HG02678 (cell line): Measurements from ENCODE around the gene REG4.
"Not testable (repeated sequence)": the region's sequence is repeated elsewhere in the genome, so short reads cannot be mapped to it uniquely, and the experiment has no call there.

ENCODE experiments used
- ATAC-seq: cut with Tn5 transposase; IDR thresholded peaks from one replicate; pipeline ENCODE4 v1.9.1; 2021; ENCODE audit warnings: mild to moderate bottlenecking, moderate library complexity; ENCODE audit not compliant: unreplicated experiment

REG4 gene

DNA sequence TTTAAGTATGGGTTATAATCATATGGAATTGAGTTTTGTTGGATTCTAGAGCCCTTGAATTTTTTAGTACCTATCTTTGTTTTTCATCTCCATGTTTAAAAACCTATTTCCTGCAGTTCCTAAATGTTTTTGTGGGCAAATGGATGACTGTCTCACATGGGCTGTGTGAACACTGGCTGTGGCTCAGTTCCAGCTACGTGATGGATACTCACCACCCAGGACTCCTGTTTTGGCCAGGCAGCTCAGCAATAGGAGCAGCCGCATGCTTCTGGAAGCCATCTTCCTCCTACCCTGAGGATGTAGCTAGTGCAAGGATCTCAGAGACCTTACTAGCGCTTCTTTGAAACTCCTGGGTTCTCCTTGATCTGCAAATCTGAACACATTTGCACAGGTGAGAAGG lies 2.8 kb downstream of the REG4 start:
- ATAC-seq, result no peak

DNA sequence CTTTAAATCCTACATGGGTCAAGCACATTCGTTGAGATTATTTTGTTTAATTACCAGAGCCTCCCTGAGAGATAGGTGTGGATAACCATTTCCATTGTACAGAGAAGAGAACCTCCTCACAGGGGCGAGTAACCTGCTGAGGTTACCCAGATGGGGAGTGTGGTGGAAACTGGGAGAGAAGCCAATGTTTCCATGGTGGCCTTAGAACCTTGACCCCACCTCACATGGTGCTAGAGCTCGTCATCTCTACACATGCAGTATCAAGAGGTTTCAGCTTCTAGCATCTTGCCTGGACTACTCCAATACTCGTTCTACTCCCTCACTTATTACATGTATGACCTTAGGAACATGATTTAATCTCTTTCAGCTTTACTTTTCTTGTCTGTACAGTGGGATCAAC lies 4.8 kb downstream of the REG4 start:
- no peak for ATAC-seq

DNA sequence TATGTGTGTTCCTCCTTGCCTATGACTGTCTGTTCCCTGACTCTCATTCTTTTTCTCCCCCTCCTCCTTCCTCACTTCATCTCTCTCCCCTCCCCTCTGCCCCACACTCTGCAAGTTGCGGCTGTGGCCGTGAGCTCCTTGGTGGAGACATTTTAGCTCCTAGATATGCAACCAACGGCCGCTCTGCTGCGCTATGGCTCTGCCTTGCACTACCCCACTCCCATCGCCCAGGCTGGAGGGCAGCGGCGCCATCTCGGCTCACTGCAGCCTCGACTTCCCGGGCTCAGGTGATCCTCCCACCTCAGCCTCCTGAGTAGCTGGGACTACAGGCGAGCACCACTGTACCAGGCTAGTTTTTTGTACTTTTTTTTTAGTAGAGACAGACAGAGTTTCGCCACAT lies 5.5 kb downstream of the REG4 start:
- no peak for ATAC-seq

DNA sequence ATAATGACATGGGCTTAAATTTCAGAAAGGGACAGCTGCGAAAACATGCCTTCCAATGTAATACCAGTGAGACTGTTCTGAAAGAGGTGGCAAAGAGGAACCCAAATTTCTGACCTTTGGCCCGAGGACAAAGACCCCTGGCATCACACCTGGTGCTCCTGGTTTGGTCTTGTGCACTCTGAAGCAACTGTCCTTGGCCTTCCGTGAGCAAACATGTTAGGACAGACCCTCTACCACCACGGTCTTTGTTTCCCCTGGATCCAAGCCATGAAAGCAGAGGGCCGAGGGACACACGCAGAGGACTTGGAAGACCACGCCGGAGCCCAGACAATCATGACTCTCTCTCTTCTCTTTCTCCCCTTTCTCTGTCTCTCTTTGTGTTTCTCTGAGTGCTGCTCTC lies 6.0 kb downstream of the REG4 start:
- no peak for ATAC-seq

DNA sequence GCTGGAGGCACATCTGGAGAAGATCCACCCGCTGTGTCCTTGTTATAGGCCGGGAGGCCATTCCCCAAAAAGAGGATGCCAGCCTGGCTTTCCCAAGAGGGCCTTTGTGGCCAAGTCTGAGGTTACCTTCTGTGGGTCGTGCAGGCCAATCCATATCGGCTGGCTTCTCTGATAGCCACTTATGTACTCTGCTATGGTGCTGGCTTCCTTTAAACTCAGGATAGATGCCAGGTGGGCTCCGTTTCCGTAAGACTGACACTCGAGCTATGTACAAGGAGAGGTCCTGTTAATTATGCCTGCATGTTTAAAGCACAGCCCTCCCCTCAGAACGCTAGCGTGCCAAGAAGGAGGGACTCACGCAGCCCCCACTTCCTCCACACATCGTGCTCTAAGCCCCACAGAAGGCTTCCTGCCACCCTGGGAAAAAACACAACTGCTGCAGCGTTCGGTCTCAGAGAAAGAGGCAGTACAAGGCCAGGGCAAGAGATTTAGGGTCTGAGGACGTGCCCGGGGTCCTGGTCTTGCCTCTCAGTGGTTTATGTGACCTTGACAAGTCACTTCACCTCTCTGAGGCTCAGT lies 11.6 kb downstream of the REG4 start:
- ATAC-seq, result no peak

DNA sequence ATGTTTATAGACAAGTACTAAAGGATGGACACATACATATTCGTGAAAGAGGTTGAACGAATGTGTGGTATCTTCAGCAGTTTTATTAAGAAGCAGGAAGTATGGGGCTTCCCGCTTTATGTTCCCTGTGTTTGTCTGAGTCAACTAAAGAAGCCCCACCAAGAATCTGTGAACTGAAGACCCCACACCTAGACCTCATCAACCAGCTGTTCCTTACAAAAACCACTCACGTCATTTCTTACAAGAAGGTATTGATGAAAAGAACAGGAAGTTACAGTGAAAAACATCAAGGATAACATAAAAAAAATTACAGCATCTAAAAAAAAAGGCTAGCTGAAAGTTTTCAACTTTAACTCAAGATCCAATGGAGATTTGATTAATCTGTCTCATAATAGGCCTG lies 12.3 kb downstream of the REG4 start:
- ATAC-seq, result no peak

DNA sequence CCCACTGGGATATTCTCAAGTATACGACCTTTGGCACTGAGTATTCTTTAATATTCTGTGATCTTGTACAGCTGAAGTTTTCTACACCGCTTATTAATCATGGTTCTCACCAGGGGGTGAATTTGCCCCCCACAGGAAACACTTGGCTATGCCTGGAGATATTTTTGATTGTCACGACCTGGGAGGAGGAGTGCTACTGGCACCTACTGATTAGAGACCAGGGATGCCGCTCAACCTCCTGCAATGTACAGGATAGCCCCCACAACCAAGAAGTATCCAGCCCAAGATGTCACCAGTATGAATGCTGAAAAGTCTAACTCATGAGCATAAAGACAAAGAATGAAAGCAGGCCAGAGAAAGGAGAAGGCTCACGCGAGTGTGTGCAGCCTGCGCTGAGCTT lies 13.7 kb downstream of the REG4 start:
- no peak for ATAC-seq

DNA sequence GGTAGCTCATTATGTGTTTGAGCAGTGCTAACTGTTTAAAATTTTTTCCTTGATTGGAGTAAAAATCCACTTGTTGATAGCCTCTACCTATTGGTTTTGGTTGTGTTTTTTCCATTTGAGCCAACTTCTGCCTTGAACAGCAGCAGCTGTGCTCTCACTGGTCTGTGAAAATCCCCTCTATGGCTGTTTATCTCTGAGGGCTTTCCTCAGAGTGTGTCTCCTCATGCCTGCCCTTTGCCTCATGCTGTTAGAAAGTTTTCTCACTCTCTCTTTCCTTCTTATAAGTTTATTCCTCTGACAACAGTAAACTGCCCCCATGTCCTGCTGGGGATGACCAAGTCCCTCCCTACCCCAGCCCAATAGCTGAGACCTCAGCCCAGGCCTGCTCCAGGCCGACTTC lies 14.1 kb downstream of the REG4 start:
- ATAC-seq, result no peak

DNA sequence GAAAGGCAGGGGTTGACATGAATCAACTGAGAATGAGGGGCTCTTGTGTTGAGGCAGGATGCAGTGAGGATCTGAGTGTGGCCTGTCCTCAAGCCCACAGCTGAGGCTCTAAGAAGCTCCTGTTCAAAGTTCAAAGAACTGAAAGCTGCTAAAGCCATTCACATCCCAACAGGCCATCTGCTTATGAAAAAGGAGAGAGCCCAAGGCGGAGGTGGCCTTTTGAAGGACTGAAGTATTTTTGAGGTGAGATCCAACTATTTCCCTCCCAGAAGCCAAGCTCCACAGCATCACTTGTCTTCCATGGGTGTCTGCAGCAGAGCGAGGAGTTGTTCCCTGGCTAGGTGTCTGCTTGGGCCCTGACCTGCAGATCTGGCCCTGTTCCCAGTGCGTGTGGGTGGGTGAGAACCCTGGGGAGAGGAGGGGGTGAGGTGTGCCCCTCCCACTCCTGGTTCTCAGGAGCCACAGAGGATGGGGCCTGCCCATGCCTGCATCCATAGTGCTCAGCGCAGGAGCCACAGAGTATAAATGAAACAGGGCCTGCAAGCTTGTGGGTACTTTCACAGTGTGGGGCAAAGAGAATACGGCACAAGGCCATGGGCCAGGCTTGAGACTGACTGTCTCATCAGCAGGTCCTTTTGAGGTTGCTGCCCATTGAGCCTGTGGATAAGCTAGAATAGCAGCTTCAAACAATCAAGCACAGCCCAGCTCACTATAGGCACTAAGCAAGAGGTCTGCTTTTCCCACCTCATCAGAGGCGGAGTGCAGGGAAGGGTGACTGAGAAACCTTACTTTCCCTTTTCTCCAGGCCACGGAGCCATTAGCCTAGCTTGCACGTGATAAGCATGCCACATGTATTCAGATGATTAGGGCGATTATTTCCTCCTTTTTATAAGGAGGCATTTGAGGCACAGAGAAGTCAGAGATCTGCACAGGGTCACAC lies 15.7 kb downstream of the REG4 start:
- no peak for ATAC-seq

DNA sequence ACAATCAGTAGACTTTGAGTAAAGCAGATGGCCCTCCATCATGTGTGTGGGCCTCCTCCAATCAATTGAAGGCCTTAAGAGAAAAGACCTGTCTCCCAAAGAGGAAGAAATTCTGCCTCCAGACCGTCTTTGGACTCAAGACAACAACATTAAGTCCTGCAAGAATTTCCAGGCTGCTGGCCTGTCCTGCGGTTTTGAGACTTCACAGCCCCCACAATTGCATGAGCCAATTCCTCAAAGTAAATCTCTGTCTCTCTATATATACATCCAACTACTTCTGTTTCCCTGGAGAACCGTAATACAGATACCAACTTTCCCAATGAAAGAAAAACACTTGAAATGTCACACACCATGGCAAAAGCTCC lies 16.4 kb downstream of the REG4 start:
- ATAC-seq, result no peak

DNA sequence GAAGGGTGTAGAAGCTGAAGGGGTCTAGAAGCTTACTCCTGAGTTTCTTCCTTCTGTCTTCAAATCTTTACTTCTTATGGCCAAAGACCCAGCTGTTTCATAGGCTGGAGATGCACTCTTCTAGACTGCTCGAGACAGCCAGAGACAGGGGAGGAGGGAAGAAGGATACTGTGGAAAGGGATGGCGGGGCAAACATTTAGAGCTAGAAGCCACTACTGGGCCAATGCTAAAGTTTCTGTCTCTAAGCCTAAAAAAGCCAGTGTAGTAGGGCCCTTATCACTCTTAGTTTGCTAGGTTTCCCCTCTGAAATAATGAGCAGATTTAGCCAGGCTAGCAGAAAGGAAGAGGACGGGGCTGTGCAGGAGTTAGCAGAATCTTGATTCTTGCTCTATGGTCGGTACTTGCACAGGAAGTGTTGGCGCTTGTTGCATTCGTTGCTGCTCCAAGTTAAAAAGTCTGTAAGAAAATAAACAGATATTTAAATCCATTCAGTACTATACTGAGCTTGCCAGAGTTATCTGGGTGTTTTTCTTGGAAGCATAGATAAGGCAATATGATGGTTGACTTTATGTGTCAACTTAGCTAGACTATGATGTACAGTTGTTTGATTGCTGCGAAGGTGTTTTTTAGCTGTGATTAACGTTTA lies 16.9 kb downstream of the REG4 start:
- no peak for ATAC-seq

DNA sequence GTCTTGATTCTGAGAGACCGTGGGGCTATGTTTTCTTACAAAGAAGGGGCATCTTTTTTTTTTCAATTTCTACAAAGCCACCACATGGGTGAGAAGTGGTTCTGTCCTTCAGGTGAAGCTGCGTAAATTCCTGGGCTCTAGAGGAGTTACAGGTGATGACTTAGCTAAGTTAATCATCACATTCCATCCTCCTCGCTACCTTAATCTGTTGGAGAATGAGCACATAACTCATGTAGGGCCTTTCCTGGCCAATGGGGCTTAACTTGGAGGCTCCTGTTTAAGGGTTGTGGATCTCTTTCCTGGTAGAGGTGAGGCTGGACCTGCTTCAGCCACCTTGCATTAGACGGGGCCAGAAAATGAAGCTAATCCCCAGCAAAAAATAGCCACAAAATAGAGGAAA lies 19.9 kb downstream of the REG4 start:
- no peak for ATAC-seq

DNA sequence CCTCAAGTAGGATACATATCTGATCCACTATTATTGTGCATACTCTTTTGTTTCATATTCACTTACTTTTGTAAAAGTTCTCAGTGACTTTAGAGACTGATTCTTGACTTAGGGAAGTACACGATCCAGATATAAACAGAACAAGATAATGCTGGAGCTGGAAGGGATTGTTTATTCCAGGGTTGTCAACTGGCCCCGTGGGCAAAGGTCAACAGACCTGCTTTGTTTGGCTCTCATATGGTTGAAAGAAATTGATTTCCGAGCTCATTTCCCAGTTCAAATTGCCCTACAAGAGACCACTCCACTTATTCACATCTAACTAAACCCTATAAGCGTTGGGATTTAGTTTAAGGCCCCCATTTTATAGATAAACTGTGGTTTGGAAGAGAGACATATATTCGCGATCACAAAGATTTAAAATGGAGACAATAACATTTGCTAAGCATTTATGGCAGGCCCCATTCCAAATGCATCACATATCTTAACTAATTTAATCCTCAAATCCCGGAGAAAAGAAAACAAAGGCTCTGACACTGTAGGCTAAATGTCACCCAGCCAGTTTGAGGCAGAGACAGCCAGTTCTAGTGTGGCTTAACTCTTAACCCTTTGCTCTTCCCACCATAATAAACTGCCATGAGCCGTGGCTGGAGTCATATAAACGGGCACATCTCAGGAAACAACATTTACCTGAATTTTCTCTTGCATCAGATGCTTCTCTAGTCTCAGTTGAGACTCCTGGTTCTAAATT lies 20.6 kb downstream of the REG4 start:
- no peak for ATAC-seq

DNA sequence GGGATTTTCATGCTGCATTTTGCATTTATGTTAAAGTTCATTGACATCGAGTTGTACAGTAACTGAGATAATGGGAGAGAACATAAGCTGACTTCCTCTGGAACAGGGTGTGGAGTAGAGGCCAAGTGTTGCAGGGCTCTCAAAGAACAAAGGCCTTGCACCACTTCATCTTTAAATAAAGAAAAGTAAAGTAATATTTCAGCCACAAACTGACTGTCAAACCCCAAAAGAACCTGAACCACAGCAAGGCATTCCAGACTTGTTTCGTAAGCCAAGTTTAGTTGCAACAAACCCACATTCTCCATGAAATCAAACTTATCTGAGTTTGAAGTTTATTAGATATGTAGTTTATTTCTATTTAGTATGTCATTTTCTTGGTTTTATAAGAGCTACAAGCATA lies 23.5 kb downstream of the REG4 start:
- no peak for ATAC-seq

DNA sequence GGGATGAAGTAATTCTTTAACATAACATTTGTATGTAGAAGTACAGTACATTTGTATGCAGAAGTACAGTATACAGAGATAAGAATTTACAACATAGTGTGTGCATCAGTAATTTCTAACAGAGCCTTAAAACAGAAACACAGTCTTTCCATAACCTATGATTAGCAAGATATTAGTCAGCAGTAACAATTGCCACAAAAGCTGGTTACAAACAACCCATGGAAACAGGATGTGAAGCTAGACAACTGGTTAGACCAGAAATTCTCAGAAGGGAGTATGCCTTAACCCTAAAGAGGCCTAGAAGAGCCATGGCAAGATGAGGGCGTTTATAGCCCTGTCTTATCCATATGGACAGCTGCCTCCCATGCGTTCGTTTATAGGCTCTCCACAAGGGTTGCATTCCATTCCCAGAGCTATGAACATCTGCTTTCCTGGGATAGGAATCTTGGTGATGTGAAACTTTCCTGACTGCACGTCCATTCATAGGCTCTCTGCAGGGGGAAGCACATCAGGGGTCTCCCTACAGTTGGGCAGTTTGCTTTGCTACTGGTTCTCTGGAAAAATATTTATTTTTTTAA lies 24.7 kb downstream of the REG4 start:
- ATAC-seq, result not testable (repeated sequence)

DNA sequence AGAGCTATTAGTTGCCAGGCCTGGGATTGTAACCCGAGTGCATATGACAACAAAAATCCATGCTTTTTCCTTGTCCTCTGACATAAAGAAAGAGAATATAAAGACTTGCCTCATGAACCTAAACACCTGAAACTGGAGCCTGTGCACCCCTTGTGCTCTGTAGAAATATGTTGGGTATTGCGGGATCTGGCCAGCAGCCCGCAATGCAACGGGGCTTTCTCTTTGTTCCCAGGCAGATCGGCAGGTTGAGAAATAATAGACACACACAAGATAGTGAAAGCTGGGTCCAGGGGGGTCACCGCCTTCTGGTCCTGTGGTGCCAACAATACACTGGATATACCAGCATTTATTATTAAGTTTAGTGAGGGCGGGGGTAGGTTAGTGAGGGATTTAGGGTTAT lies 25.2 kb downstream of the REG4 start:
- not testable (repeated sequence) for ATAC-seq

DNA sequence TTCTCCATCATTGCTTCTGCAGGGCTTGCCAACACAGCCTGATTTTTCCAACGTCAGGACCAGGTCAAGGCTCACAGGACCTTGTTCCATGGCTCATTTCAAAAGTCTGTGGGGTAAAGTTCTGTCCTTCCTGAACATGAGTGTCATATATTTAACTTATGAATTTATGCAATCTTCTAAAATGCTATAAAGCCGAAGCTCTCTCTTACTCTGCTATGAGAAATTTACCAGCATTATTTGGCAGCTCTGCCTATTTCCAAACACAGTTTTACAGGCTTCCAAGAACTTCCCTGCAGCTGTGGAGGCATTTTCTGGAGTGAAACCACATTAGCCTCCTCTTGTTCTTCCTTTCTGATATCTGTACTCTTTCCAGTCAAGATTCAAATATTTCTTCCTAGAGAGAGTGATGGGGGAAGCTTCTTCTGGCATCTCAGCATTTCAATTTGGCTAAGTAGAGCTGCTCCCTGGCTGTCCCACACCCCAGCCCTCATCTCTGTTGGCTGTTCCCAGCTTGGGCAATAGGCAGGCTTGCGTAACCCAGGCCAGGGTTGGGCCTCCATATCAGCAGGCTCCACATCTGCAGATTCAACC lies 27.0 kb downstream of the REG4 start:
- no peak for ATAC-seq

DNA sequence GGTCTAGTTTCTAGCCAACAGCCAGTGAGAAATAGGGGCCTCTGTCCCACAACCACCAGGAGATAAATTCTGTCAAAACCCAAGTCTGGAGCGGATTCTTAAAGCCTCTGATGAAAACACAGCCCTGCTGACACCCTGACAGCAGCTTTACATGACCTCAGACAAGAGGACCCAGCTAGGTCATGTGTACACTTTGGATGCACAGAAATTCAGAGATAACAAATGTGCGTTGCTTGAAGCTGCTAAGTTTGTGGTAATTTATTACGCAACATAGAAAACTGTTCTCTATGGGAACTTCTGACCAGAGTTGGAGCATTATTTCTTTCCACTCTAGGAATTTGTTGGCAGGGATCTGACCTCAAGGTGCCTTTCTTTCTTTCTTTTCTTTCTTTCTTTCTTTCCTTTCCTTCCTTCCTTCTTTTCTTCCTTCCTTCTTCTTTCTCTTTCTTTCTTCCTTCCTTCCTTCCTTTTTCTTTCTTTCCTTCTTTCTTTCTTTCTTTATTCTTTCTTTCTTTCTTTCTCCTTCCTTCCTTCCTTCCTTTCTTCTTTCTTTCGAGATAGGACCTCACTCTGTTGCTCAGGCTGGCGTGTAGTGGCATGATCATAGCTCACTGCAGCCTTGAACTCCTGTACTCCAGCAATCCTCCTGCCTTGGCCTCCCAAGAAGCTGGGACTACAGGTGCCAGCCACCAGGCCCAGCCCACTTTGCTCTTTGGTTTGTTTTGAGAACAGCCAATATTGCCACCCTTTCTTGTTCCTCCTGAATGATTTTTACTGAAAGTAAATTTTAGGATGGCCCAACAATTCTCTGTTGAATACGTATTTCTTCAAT lies 27.7 kb downstream of the REG4 start:
- no peak for ATAC-seq

DNA sequence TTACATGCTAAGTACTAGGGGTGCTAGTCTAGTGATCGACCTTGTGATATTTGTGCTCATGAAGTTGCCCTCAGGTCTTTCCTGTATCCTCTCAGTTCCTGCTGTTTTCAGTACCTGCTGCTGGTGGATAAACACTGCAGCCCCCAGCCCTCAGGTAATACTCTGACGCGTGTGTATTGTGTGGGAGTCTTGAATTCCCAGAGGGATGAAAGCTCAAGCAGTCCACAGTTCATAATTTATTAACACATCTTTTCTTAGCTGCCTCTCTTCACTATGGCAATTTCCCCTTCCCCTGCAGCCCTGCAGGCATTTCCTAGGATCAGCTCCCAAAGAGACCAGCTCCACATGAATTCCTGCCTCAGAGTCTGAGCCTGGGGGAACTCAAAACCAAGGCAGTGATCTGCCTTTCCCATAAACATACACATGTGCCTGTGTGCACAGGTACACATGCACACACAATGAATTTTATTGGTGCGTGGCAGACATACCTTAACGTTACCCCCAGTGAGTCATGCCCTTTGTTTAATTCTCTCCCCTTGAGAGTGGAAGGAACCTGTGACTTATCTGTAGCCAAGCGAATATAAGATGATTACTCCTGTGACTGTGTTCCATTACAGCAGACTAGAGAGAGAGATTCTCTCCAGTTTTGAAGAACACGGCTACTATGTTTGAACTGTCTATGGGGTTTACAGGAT lies 28.5 kb downstream of the REG4 start:
- no peak for ATAC-seq
